Upper lobe of left lung (tissue), 6 donors: ENCODE data around the gene ADORA1. TPM values are rescaled to one million over a fixed set of nuclear protein-coding genes. Genes with fewer than 3 reads are reported as not detected.
A peak's percentile ranks its signal among the peaks of the same experiment; 100 is the strongest.

Experiments
- ATAC-seq, 2 donors: fragments of 200-7000 bp; cut with Tn5 transposase; one replicate each; pipeline ENCODE4 v1.9.1; 2022; ENCODE audit warnings: mild to moderate bottlenecking in 2 of 2, moderate library complexity in 2 of 2; ENCODE audit not compliant: low FRiP score in 2 of 2
- DNase-seq, 2 donors: peaks; one replicate each; pipeline ENCODE4 v3.0.0-alpha.2; 2019 to 2020
- H3K27ac ChIP-seq, 4 donors: fragments of 200-600 bp; sonication (generic); one replicate each; pipeline ENCODE4 v1.5.1; 2016 to 2019
- H3K27me3 ChIP-seq, 4 donors: fragments of 200-600 bp; sonication (generic); one replicate each; pipeline ENCODE4 v1.5.1; 2017 to 2019
- H3K36me3 ChIP-seq, 4 donors: fragments of 200-600 bp; sonication (generic); one replicate each; pipeline ENCODE4 v1.5.1; 2016 to 2019
- H3K4me1 ChIP-seq, 4 donors: fragments of 200-600 bp; sonication (generic); one replicate each; pipeline ENCODE4 v1.5.1; 2018 to 2019
- H3K4me3 ChIP-seq, 4 donors: fragments of 200-600 bp; sonication (generic); one replicate each; pipeline ENCODE4 v1.5.1; 2017 to 2019; ENCODE audit warnings: mild to moderate bottlenecking in 2 of 4, moderate library complexity in 1 of 4
- H3K9me3 ChIP-seq, 4 donors: fragments of 200-600 bp; sonication (generic); one replicate each; pipeline ENCODE4 v1.5.1; 2018 to 2019
- CTCF ChIP-seq, 6 experiments: fragments of 450-650 bp in 4 of 6; fragments of 200-600 bp in 2 of 6; sonication (generic) in 2 of 6; IDR thresholded peaks; one replicate each; pipeline ENCODE4 v1.5.1; 2016 to 2019; ENCODE audit warnings: antibody characterized with exemption in 6 of 6
- EP300 ChIP-seq, 4 donors: sonication (generic); formaldehyde crosslinking; IDR thresholded peaks; one replicate each; pipeline ENCODE4 v1.5.1; 2017; ENCODE audit warnings: antibody characterized with exemption in 4 of 4, control low read depth in 2 of 4
- POLR2A ChIP-seq, 4 donors: fragments of 450-650 bp; IDR thresholded peaks; one replicate each; pipeline ENCODE4 v1.5.1; 2016 to 2017; ENCODE audit warnings: antibody characterized with exemption in 4 of 4, mild to moderate bottlenecking in 2 of 4
- POLR2AphosphoS5 ChIP-seq, 2 donors: sonication (generic); formaldehyde crosslinking; IDR thresholded peaks; one replicate each; pipeline ENCODE4 v1.5.1; 2017; ENCODE audit warnings: antibody characterized with exemption in 2 of 2
- WGBS, 2 donors: methylation state at CpG; one replicate each; pipeline ENCODE4 v1.1.5; 2017 to 2018; 5-methylcytosine and 5-hydroxymethylcytosine counted together
- total RNA-seq, 6 donors: library from RNA; depleted of rRNA in 4 of 6; stranded (reverse); fragments of >200 nt in 4 of 6; gene quantifications; one replicate each; pipeline versions ENCODE4 v1.1.0 to v1.2.1, GENCODE V29; 2016 to 2021
- donor health status: DM: no; HTN: no; CAD: no; lungs with moderate emphysema.
- donor health status: DM: no; HTN: yes; CAD: no; lungs with severe emphysema.

ADORA1 gene
- total RNA-seq, 6 donors from 2014 or later: 0.20 to 5.4 (median 3.1) TPM

- ATAC-seq (no peak), DNase-seq (no peak)
- Histone ChIP-seq H3K4me3 (no peak overlapping the region), H3K4me1 (peaks cover 0 to 5% (median 0%) of the 10 kb centered on the region in 4 donors), H3K9me3 (no peaks in the 10 kb centered on the region), H3K36me3 (no peaks in the 10 kb centered on the region), H3K27ac (no peak overlapping the region), H3K27me3 (no peaks in the 10 kb centered on the region)
- TF ChIP-seq CTCF (IDR thresholded peaks at IDR 0.05): no peak
- no peak for TF ChIP-seq EP300 (IDR thresholded peaks at IDR 0.05)
- no peak for TF ChIP-seq POLR2AphosphoS5 (IDR thresholded peaks at IDR 0.05)
- TF ChIP-seq POLR2A (IDR thresholded peaks at IDR 0.05): no peak
- WGBS, 2 donors: 87% methylated on average over 21 of the region's 21 CpGs
Observed at GRCh38 chr1:203169770-203170520, 42.4 kb downstream of the ADORA1 start.

- TF ChIP-seq POLR2AphosphoS5 (IDR thresholded peaks at IDR 0.05) (no peak), POLR2A (IDR thresholded peaks at IDR 0.05) (no peak), EP300 (IDR thresholded peaks at IDR 0.05) (no peak), CTCF (IDR thresholded peaks at IDR 0.05) (no peak)
- no peak for DNase-seq
- peaks cover 0 to 9% (median 5%) of the 10 kb centered on the region in 4 donors for H3K4me1 ChIP-seq
- H3K27ac ChIP-seq: no peak overlapping the region
- ATAC-seq: no peak
- no peaks in the 10 kb centered on the region for H3K9me3 ChIP-seq
- 80 to 87% methylated on average over 5 to 8 of the region's 8 CpGs for WGBS, 2 donors
- no peak overlapping the region for H3K4me3 ChIP-seq
- H3K27me3 ChIP-seq: no peaks in the 10 kb centered on the region
- H3K36me3 ChIP-seq: no peaks in the 10 kb centered on the region
Observed at GRCh38 chr1:203170625-203171330, 43.3 kb downstream of the ADORA1 start.

- ATAC-seq (no peak), DNase-seq (peak in 1 of 2 donors; percentile 76)
- Histone ChIP-seq H3K4me1 (peaks cover 3 to 14% (median 11%) of the 10 kb centered on the region in 4 donors), H3K4me3 (no peak overlapping the region), H3K27ac (no peak overlapping the region), H3K9me3 (no peaks in the 10 kb centered on the region), H3K36me3 (no peaks in the 10 kb centered on the region), H3K27me3 (no peaks in the 10 kb centered on the region)
- no peak for TF ChIP-seq POLR2A (IDR thresholded peaks at IDR 0.05)
- TF ChIP-seq EP300 (IDR thresholded peaks at IDR 0.05): no peak
- no peak for TF ChIP-seq CTCF (IDR thresholded peaks at IDR 0.05)
- no peak for TF ChIP-seq POLR2AphosphoS5 (IDR thresholded peaks at IDR 0.05)
- WGBS, 2 donors: 92 to 96% methylated on average over 5 to 21 of the region's 22 CpGs
Observed at GRCh38 chr1:203171341-203172183, 44.0 kb downstream of the ADORA1 start.

GRCh38 chr1:203172184-203173010, 44.9 kb downstream of the ADORA1 start:
- H3K27me3 ChIP-seq: no peaks in the 10 kb centered on the region
- DNase-seq: peak in 1 of 2 donors; percentile 66
- no peaks in the 10 kb centered on the region for H3K9me3 ChIP-seq
- WGBS, 2 donors: 48 to 54% methylated on average over 7 to 8 of the region's 8 CpGs
- no peak overlapping the region for H3K4me3 ChIP-seq
- peak; percentile 53 to 62 for ATAC-seq
- H3K36me3 ChIP-seq: no peaks in the 10 kb centered on the region
- H3K4me1 ChIP-seq: peaks cover 3 to 16% (median 12%) of the 10 kb centered on the region in 4 donors
- no peak overlapping the region for H3K27ac ChIP-seq
- TF ChIP-seq POLR2A (IDR thresholded peaks at IDR 0.05): no peak
- TF ChIP-seq EP300 (IDR thresholded peaks at IDR 0.05): no peak
- peak; percentile 60 to 87 (median 72) for TF ChIP-seq CTCF (IDR thresholded peaks at IDR 0.05)
- TF ChIP-seq POLR2AphosphoS5 (IDR thresholded peaks at IDR 0.05): no peak
